Effector CD4-positive, alpha-beta T cell (primary cell): ENCODE results near the gene GRK5.

Source experiments
- DNase-seq: peaks from one replicate; pipeline ENCODE4 v3.0.0-alpha.2; 2020

GRK5 gene

GRCh38 chr10:119323085-119324016, 116.0 kb downstream of the GRK5 start:
- no peak for DNase-seq

- no peak for DNase-seq
These were observed 117.8 kb downstream of the GRK5 start for GRCh38 chr10:119325131-119325530.

GRCh38 chr10:119326167-119326566, 118.8 kb downstream of the GRK5 start:
- no peak for DNase-seq

GRCh38 chr10:119327096-119327745, 119.8 kb downstream of the GRK5 start:
- no peak for DNase-seq

DNA sequence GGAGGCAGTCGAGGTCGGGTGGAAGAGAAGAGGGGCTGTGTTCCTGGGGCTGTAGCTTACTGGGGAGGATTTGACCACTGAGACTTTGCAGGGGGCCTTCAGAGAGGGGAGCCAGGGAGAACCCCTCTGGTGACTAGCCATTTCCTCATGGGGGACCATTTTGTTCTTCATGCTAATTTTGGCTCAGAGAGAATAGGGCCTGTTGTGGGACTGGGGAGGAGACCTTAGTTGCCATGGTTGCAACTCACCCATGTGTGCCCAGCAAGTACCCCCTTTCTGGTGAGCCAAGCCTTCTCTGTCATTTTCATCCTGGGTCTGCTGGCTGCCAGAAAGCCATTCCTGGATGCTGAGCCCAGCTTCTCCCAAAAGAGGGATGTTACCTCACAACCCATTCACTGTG, 120.9 kb downstream of the GRK5 start:
- DNase-seq: no peak

DNA sequence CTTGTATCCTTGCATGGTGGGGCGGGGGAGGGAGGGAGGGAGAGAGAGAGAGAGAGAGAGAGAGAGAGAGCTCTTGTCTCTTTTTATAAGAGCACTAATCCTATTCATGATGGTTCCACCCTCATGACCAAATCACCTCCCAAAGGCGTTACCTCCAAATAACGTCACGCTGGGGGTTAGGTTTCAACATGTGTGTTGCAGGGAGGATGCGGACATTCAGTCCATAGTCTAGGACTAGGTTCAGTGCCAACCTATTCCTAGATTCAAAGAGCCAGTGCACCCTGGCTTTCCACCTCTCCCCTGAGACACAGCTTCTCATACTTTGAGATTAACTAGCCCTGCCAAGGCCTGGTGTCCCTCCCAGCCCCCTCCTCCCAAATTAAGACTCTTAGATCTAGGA, 123.0 kb downstream of the GRK5 start:
- no peak for DNase-seq

DNA sequence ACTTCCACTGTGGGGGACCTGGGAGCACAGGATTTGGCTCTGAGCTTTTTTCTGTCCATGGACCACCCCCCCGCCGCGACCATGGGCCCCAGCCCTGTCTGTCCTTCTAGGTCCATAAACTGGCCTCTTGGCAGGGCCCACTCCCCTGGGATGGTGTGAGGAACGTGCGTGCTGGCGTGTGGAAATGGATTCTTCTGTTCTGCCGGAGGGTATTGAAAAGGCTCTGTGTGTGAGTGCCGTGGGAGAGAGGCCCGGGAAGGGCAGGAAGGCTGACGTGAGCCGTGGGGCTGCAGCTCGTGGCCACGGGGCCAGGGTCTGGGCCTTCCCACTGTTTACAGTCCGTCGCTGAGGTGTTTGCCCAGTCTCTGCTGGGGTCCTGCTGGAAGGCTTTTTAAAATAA, 123.7 kb downstream of the GRK5 start:
- DNase-seq: no peak

DNA sequence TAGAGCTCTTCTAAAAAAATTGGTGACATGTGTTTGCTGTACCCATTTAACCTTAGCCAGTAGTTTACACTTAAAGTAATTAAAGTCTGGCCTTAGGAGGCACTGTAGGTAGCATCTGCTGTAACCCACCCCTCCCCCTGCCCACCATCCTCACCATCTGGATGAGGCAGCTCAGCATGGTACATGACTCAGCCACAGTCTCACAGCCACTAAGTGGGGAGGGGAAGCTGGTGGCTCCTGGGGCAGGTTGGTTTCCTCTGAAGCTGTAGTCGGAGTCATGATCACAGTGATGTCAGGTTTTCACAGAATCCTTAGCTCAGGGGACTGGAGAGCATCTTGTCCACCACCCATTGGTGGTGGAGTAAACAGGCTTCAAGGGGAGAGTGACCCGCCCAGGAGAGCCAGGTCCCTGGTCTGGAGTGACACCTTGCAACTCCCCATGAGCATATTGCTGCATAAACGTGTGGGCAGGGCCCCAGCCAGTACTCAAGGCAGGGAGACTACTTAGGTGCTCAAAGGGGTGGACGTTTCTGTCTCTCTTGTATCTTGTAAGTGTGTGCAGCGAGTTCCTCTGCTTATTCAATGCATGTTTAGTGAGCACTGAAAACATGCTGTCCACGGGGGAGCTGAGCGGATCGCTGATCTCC, 125.9 kb downstream of the GRK5 start:
- peak; percentile 34 for DNase-seq

DNA sequence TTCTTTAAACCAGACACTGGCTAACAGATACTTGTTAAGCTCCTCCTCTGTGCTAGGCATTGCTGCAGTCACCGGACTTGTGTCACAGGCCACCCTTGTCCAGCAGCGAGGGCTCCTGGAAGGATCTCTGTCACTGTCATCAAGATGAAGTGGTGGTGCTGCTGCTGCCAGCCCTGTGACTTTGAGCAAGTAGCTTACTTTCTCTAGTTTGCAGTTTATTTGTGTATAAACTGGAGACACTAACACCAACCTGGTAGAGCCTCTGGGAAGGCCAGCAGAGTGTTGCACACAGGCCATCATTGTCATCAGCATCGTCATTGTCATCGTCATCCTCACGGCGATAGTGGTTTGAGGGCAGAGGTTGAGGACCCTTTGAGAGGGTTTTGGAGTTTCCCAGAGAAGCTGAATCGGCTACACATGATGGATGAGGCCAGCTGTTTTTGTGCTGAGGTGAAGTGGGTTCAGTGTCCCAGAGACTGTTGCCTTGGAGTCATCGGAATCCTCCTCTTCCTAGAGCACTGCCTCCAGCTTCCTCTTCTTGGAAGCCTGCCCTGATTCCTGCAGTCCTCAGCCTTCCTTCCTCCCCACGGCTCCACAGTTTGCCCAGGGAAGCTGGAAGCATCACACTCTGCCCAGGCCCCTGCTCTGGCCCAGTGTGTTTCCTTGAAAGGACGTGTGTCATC, 128.4 kb downstream of the GRK5 start:
- no peak for DNase-seq

- DNase-seq: no peak
These were observed 129.2 kb downstream of the GRK5 start for GRCh38 chr10:119336599-119336998.

GRCh38 chr10:119337223-119337622, 129.9 kb downstream of the GRK5 start:
- DNase-seq: no peak

GRCh38 chr10:119337796-119338432, 130.5 kb downstream of the GRK5 start:
- DNase-seq: no peak

DNA sequence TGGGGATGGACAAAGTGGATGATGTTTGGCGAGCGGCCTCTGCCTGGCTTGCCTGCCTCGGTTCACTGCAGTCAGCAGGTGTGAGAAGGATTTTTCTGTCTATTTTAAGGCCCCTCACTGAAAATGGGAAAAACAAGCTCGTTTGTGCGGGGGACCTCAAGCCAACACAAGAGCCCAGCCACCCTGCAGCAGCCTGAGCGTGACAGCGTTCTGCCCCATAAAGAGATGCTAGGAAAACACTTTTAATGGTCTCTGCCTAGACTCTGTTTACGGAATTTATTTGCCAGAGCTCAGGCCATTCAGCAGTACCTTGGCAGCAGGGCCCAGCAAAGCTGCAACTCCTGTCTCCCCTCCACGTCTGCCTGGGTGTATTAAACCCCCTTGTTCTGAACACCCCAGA, 131.7 kb downstream of the GRK5 start:
- DNase-seq: no peak

DNA sequence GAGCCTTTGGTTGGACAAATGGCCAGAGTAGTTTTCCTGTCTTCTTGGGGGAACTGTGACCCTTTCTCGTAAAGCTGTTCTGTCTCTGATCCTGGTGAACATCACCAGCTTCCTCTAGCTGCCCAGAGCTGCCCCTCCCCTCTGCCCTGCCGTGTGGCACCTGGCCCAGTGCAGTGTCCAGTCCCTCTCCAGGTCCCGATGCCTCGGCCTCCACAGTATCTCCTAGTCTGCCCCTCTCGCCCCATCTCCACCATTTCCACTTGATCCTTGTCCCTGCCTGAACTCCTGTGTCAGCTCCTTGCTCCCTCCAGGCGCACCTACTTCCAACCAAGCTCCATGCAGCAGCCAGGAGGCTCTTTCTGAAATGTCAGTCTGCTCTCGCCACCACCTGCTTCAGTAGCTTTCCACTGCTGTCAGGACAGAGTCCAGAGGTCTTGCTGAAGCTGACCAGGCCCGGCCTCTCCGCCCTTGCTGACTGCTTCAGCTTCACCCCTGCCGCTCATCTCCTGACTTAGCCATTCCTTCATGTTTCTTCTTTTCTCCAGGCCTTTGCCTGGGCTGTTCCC, 133.6 kb downstream of the GRK5 start:
- no peak for DNase-seq

DNA sequence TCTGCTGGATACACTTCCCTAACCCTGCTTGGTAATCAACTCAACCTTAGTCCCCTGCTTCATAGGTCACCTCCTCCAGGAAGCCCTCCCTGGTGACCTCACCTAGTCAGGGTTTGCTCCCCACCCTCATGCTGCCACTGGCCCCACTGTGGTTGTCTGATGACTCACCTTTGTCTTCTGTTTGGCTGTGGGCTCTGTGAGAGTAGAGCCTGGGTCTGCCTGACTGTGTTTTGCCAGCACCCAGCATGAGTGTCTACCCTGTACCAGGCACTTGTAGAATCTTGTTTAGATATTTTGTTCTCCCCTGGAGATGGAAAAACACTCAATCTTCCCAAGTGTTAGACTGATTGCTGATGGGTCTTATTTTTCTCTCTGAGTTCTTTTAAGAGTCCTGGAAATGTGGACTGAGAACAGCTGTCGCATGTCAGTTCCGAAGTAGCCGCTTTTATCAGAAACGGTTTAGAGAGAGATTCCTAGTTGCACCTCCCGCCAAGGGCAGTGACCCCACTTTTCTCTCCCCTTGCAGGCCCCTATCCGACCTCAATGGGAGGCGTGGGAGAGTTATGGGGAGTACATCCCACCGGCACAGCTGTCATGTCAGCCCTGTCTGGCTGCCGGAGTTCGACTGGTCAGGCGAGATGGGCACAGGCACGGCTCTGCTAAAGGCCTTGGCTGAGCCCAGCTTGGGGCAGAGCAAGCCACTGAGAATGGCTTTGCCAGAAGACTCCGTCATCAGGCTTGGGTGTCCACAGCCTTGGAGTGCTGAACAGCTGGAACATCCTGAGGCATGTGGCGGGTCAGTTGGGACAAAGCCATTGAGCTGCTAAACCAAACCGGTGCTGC, 134.3 kb downstream of the GRK5 start:
- DNase-seq: peak; percentile 5

GRCh38 chr10:119342335-119342734, 135.0 kb downstream of the GRK5 start:
- no peak for DNase-seq

GRCh38 chr10:119343011-119343601, 135.7 kb downstream of the GRK5 start:
- DNase-seq: no peak

- DNase-seq: no peak
These were observed 137.0 kb downstream of the GRK5 start for GRCh38 chr10:119344381-119344780.

GRCh38 chr10:119346095-119346832, 138.9 kb downstream of the GRK5 start:
- no peak for DNase-seq
